Measurements from ENCODE around the gene TBL2.
"Not testable (repeated sequence)": the region's sequence is repeated elsewhere in the genome, so short reads cannot be mapped to it uniquely, and the experiment has no call there.

The TBL2 gene

DNA sequence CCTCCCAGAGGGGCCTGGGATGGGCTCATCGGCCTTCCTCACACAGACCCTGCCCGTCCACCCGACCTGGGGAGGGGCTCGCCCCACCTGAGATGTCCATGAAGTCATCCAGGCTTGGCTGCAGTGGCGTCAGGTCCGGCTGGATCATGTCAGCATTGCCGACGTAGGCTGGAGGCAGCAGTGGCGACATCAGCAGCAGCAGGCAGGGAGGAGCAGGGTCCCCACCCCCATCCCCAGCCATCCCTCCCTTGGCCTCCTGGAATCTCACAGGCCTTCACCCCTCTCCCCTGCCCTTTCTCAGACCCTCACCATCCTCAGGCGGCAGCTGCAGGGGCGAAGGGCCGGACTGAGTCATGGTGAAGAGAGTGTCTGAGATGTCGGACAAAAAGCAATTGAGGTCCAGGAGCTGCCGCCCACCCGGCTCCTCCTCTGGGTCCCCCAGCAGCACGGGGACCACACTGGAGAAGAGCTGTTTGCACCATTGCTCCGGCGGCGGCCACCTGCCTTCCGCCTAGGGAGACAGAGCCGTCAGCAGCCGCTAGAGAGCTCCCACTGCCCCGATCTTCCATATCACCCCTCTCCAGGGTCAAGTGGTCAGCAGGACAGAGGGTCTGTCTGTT is 27.3 kb upstream of the TBL2 start:
- no peak for DNase-seq

DNA sequence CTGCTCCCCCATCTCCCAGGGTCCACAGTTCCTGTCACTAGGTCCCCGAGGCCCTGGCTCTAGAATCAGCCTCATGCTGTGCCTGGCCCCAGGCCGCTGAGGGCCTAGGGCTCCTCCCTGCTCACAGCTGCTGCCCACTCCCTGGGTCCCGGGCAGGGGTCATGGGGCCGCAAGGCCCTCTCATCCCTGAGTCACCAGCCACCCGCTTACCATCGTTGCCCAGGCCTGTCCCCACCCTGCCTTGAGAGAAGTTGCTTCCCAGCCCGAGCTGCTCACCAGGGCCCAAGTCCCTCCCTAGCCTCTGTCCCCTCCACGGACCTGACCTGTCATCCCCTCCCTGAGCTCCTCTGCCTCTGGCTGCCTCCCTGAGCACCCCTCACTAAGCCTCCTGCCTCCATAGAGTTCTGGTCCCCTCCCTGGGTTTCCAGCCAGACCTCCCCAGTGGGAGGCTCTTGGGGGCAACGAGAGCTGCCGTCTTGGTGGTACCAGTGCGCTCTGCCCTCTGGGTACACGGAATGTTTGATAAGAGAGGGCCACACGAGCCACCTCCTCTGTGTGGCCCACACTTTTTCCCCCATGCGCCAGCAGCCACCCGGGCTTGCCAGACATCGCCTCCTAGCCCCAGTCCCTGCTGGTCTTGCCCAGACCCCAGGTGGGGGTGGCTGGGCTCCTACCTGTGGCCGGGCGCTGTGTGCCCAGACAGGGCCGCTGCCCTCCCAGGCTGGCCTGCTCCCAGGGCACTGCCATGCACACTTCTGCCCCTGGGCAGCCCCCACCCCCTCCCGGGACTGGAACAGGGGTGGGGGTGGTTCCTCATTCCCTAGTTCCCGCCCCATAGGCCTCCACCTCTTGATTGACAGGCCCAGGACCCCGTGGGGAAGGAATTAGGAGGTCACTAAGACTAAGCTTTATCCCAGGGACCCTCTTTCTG is 24.6 kb upstream of the TBL2 start:
- DNase-seq, result no peak

DNA sequence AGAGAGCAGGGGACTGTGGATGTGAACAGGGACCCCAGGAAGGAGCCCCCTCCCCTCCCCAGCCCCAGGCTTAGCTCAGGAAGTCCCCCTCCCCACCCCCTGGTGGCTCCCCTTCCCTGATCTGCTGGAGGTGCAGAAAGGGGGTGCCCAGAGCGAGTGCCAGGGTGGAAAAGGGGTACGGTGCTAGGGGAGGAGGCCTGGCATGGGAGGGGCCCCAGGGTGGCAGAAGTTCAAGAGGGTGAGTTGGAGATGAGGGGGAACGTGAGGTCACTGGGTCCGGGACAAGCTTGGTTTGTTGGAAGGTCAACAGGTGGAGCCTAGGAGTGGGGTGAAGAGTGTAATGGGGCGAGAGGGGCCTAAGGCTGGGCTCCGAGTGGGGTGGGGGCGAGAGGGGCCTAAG is 21.5 kb upstream of the TBL2 start:
- DNase-seq, result no peak

DNA sequence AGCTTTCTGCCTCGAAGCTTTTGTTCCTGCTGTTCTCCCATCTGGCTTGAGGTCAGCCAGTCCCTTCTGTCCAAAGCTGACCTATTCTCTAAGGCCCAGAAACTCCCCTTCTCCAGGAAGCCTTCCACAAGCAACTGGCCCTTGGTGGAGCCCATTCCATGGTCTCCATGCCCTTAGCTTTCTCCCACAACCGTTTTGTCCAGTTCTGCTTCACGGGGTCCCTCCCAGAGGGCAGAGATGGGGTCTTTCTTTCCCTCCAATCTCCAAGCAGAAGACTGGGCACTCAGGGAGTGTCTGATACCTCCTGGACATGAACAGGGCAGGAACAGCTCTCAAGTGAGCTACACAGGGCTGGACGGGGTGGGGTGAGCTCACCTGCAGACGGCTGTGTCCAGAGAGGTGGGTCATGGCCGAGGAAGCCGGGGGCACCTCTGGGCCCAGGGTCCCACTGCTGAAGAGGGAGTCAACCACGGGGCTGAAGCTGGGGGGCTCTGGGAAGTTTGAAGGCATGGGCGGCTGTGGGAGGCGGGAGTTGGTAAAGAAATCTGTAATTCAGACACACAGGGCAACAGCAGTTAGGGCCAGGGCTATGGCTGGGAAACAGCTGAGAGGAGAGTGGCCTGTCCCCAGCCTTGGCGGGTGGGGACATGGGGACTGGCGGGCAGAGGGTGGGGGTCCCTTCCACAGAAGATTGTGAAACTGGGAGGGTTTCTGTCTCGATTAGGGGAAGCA is 20.9 kb upstream of the TBL2 start:
- DNase-seq, result no peak

DNA sequence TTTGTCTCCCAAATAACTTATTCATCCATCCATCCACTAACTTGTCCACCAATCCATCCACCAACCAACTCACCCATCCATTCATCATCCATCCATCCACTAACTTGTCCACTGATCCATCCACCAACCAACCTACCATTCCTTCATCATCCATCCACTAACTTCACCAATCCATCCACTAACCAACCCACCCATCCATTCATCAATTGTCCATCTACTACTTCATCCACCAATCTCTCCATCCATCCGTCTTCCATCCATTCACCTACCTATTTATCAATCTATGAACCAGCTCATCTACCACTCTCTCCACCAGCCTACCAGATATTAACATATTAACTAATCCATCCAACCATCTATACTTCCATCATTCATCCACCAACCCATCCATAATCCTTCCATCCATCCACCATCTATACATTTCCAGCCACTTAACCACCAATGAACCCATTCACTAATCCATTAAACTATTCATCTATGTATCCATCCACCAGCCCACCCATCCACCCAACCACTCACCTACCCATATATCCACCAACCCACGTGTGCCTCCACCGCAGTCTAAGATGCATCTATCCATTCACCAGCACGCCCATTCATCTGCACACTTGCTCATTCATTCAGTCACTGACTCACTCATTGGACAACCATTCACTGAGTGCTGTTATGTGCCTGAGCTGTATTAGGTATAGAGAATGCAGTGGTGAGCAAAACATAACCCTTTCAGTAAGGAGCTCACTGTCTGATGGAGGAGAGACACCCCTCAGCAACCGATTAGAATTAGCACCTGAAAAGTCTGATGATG is 19.8 kb upstream of the TBL2 start:
- DNase-seq, result no peak

DNA sequence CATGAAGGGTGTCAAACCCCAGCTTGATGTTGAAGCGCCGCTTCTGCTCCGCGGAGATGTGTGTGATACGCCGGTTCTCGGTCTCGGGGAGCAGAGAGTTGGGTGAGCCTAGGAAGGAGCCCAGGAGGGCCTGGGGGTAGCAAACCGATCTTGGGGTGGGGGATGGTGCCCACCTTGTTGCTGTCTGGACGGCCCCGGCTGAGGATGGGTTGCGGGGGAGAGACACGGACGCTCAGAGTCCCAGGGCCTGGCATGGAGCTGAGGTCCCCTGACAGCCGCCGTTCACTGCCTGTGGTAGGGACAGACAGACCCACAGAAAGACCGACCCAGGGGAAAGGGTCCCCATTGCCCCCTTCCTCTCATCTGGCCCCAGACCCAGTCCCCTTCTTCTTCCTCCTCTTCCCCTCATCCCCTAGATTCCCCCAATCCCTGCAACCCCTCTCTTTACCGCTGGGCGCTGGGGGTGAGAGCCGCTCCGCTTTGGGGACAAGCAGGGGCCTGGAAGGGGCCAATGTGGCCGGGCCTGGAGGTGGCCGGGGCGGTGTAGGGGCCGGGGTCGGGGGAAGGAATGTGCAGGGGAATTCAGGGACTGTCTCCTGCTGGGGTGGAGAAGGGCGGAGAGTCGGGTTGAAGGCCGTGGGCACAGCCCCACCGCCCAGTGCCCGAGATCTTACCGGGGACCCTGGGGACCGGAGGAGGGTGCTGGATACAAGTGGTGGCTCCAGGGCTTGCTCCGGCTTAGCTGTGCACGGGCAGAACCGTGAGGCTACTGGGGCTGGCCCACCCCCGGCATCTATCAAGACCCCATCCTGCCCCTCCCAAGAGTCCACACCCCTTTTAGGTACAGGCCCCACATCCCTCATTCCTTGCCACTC is 18.0 kb upstream of the TBL2 start:
- no peak for DNase-seq

DNA sequence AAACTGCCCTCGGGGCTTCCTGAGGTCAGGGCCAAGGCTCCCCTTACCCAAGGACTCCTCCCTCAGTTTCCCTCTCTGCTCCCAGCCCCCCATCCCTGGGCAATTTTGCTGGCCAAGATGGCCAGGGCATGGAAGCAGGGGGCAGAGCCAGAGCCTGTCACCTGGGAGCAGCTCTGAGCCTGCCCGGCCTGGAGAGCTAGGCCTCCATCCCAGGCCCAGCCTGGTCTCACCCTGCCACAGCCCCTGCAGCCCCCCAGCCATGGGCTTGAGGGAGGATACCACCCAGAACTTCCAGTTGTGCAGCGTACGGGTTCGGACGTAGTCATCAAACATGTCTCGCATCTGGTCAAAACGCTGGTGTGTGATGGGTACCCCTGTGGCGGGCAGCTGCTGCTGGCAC is 17.0 kb upstream of the TBL2 start:
- no peak for DNase-seq

DNA sequence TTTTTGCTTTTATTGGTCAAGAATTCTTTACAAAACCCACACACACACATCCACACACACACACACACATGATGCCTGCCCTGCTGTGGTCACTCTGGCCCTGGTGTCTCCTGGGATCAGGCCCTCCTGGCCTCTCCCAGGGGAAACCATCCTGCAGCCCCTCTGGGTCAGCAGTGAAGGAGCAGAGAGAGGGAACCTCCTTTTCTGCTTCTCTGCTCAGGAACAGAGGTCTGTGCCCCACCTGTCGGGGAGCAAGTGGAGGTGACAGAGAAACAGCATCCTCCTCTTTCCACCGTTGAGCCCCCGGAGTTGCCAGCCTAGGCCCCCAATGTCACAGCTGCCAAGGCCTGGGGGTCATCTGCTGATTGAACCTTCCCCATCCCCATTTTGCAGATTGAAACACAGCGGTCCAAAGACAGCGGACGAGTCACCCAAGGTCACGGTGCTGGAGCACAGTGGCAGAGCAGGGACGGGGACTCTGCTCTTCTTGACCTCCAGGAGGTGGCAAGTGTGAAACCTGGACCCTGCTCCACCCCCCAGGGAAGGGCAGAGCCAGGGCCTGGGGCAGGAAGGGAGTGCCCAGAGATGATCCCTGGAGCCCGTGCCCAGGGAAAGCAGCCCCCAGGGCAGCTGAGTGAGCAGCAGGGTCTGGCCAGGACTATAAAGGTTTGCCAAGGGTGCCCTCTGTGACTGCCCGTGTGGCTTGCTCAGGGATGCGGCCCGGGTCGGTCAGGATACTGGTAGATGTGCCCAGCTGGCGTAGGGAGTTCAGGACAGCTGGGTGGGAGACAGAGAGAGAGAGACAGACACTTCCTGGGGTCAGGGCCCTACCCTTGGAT is 15.0 kb upstream of the TBL2 start:
- no peak for DNase-seq

DNA sequence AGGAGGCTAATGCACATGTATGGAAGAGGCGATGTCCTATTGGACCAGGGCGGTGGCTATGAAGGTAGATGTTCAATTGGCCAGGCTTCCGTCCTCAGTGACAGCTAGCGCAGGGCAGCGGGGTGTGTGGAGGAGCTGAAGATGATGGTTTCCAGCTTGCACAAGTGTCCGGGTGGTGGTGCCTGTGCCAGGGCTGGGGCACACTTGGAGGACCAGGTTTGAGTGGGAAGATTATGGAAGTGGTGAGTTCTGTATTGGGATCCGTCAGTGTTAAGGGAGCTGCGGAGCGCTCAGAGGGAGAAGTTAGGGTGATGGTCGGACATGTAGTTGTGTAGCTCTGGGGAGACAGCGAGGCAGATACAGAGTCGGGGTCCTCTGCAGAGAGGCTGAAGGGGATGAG is 8.5 kb upstream of the TBL2 start:
- DNase-seq, result no peak

DNA sequence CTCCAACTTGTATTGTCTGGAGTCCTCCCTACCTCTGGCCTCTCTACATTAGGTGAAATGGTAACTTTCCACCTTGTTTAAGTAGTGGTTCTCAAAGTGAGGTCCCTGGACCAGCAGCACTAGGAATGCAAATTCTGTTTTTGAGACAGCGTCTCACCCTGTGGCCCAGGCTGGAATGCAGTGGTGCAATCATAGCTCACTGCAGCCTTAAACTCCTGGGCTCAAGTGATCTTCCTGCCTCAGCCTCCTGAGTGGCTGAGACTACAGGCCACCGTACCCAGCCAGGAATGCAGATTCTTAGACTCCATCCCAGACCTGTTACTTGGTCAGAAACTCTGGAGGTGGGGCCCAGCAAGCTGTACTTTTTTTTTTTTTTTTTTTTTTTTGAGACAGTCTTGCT is 6.8 kb upstream of the TBL2 start:
- no peak for DNase-seq

DNA sequence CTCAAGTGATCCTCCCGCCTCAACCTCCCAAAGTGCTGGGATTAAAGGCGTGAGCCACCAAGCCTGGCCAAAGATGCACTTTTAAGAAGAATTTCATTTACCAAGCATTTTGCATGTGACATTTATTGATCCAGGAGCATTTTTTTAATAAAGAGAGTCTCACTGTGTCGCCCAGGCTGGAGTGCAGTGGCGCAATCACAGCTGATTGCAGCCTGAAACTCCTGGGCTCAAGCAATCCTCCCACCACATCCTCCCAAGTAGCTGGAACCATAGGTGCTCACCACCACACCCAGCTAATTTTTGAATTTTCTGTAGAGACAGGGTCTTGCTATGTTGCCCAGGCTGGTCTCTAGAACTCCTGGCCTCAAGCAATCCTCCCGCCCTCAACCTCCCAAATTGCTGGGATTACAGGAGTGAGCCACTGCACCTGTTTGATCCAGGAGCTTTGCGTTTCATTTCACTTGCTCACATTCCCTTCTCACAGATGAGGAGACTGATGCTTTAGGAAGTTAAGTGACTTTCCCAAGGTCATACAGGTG is 4.4 kb upstream of the TBL2 start:
- no peak for DNase-seq

DNA sequence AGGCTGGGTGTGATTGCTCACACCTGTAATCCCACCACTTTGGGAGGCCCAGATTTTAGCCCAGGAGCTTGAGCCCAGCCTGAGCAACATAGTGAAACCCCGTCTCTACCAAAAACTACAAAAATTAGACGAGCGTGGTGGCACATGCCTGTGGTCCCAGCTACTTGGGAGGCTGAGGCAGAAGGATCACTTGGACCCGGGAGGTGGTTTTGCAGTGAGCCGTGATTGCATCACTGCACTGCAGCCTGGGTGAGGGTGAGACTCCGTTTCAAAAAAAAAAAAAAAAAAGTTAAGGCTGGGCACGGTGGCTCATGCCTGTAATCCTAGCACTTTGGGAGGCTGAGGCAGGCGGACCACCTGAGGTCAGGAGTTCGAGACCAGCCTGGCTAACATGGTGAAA is 2.6 kb upstream of the TBL2 start:
- DNase-seq, result not testable (repeated sequence)

DNA sequence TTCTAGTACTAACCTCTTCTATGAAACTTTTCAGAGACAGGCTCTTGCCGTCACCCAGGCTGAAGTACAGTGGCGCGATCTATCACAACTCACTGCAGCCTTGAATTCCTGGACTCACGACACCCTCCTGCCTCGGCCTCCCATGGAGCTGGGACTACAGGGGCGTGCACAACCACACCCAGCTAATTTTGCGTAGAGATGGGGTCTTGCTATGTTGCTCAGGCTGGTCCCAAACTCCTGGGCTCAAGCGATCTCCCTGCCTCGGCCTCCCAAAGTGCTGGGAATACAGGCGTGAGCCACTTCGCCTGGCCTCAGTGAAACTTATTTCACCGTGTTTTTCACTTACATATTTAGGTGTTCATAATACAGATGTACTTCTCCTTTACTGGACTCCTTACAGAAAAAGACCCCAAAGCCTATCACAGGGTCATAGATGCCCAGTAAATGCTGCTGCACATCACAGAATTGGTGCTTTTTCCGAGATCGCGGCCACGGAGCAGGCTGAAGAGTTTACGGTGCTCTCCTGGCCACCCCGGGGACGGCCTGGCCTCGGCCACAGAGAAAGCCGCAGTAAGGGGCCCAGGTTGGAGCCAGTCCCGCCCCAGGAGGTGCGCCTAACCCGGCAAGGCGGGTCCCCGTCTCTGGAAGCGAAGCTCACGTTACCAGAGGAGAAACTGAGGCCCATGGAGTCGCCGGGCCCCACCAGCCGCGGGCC is 595 bp downstream of the TBL2 start:
- peak; percentile 45 for DNase-seq

DNA sequence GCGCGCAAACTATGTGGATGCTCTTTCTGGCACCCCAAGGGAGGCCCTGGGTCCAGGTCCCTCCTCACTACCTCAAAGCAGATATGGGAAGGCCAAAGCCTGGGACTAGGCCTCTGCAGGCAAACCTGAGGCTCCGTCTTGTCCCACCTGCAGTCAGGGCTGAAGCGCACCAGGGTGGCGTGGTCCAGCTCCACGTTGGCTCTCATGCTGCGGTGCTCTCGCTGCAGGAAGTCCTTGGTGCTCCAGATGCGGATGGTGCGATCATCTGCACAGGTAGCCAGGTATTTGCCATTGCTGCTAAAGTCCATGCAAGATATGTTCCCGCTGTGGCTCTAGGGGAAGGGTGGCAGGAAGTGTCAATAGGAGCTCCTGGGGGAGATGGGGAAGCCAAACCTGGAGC is 4.6 kb downstream of the TBL2 start:
- no peak for DNase-seq

DNA sequence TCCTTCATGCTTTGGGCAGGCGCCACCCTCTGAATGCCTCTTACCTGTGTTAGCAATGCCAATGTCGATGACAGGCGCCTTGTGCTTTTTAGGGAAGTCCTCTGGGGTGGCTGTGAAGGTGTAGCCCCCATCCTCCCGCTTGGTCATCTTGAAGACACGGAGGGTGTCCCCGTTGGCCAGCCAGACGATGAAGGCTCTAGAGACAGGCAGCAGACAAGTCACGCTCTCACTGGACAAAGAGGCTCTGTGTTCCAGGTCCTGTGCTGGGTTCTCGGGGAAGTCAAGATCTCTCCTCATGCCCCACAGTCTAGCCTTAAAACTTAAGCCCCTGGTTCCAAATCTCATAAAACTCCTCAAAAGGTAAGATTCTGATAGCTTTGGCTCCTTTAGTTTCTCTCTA is 5.1 kb downstream of the TBL2 start:
- DNase-seq, result no peak

DNA sequence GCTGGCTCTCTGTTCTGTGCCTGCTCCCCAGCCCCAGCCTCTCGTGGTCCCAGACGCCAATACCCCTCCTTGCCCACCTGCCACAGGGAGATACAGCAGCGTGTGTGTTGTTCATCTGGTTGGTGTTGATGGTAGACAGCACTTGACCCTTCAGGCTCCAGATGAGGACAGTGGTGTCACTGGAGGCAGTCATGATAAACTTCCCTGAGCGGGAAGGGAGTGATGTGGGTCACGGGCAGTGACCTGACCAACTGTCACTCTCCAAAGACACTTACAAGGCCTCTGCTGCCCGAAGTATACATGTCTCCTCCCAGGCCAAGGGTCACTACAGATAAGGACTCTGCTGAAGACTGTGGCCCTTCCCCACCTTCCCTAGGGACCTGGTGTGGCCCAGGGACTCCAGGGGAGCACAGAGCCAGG is 5.6 kb downstream of the TBL2 start:
- no peak for DNase-seq

DNA sequence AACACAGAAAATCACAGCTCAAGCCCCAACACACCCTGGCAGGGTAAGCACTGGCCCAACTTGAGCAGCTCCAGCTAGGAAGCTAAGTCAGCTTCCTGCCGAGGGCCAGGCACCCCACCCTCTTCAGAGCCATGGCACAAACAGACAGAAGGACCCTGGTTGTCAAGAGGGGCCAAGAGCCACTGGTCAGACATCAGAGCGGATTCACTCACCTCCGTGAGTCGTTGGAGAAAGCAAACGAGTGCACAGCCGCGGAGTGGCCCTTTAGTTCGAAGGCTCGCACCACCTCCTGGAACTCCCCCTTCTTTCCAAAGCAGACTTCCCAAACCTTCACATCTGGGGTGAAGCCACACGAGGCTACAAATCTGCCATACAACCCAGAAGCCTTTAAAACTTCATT is 7.4 kb downstream of the TBL2 start:
- no peak for DNase-seq

DNA sequence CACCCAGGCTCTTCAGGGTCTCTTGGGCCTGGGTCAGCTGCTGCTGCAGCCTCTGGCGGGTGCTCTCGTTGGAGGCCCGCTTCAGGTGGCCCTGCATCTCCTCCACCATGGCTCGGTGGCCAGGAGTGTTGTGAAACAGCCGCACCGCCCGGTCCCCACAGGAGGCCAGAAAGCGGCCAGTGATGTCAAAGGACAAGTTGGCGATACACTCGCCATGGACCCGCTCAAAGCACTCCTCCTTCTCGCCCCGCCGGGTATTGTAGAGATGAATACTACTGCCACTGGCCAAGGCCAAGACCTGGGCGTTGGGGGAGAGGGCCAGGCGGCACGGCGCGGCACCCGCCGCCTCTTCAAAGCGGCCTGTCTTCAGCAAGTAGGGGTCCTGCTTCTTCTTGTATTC is 7.9 kb downstream of the TBL2 start:
- no peak for DNase-seq

DNA sequence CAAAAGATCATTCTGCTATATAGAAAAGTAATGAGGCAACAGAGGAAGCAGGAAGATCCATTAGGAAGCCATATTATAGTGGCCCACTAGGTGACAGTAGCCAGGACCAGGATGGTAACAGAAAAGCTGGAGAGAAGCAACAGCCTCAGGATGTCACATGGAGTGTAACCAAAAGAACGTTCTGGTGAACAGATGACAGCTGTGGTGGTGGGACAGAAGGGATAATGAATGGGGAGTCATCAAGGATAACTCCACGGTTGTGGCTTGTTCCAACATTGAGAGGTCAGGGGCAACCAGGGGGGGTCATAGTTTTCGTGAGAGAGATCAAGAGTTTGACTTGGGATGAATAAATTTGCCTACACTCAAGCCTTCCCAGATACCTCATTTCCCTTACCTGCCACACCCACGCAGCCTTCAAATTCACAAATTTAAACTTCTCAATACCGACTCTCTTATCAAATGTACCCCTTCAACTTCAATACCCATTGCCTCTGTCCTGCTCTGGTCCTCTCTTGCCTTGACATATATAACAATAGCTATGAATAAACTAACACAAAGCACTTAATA is 9.3 kb downstream of the TBL2 start:
- no peak for DNase-seq

Data from NCI-H146 (cell line).